Ecto neural progenitor cell (in vitro differentiated cells): ENCODE results near the gene KCNK2.

Experiments
- DNase-seq: peaks from one replicate; pipeline ENCODE4 v3.0.0-alpha.2; 2018; ENCODE audit warnings: low spot score

KCNK2 gene, protein sequence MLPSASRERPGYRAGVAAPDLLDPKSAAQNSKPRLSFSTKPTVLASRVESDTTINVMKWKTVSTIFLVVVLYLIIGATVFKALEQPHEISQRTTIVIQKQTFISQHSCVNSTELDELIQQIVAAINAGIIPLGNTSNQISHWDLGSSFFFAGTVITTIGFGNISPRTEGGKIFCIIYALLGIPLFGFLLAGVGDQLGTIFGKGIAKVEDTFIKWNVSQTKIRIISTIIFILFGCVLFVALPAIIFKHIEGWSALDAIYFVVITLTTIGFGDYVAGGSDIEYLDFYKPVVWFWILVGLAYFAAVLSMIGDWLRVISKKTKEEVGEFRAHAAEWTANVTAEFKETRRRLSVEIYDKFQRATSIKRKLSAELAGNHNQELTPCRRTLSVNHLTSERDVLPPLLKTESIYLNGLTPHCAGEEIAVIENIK

DNA sequence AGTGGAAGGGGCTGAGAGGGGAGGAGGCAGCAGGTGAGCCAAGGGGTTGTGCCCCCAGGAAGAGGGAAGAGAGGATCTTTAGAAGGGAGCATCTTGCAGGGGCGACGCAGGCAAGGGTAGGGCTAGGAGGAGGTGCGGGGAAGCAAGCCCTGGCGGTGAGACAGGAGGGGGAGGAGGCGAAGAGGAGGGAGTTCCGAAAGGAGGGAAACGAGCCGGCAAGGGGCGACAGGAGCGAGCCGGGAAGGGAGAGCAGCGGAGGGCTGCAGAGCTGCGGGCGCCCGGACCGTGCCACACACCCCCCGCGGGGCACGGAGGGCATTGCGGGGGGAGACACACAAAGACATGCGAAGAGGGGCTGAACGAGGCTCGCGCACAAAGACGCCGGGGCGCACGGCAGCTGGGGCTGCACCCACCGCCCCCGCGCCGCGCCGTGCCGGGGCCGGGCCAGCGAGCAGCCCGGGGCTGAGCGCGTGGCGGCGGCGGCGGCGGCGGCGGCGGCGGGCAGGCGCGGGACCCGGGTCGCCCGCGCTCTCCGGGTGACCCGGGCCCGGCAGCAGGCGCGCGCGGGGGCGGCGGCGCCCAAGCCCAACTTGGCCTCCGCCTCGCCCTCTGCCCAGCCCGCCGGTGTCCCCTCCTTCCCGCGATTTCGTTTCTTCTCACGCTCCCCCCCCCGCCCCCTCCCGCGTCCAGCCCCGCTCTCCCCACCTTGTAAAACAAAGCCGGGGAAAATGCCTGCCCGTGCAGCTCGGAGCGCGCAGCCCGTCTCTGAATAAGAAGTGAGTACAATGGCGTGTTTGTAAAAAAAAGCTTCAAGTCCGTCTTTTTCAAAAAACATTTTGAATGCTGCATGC lies at the start of gene KCNK2:
Gene KCNK2, plus strand, starts transcription at position 206 of the 851 bp plus-strand sequence. CDS start 649 bp downstream, outside the sequence.
- peak; percentile 71 for DNase-seq

DNA sequence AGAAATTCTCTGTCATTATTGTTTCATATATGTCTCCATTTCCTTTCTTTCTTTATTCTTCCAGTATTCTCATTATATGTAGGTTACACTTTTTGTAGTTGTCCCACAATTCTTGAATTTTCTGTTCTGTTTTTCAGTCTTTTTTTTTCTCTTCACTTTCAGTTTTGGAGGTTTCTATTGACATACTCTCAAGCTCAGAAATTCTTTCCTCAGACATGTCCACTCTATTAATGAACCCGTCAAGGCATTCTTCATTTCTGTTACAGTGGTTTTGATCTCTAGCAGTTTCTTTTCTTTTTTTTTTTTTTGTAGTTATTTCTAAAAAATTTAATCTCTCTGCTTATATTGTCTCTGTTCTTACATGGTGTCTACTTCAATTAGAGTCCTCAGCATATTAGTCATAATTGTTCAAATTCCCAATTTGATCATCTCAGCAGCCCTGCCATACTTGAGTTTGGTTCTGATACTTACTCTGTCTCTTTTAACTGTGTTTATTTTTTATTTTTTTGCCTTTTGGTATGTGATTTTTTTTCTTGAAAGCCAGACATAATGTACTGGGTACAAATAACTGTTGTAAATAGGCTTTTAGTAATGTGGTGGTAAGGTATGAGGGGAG lies 49.5 kb upstream of the KCNK2 start:
- no peak for DNase-seq

DNA sequence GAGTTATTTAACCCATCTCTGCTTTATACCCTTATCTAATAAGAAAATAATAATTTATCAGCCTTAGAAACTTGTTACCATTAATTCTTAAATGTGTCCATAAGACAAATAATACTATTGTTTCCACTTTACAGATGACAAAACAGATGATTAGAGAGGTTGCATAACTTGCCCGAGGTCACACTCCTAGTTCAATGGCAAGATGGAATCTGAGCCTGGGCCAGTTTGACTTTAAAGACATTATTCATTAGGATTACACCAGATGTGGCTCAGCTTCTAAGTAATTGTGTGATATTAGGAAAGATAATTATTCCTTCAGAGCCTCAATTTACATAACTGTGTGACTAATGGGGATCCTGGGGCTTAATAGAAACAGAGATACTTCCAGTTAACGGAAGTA lies 42.3 kb upstream of the KCNK2 start:
- DNase-seq: no peak

DNA sequence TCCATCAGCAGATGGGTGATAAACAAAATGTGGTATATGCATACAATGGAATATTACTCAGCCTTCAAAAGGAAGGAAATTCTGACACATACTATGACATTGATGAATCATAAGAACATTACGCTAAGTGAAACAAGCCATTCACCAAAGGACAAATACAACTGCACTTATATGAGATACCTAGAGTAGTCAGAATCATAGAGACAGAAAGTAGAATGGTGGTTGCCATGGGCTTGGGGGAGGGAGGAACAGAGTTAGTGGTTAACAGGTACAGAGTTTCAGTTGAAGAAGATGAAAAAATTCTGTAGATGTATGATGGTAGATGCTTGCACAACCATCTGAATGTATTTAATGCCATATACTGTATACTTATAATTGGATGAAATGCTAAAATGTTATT lies 39.1 kb upstream of the KCNK2 start:
- DNase-seq: no peak

DNA sequence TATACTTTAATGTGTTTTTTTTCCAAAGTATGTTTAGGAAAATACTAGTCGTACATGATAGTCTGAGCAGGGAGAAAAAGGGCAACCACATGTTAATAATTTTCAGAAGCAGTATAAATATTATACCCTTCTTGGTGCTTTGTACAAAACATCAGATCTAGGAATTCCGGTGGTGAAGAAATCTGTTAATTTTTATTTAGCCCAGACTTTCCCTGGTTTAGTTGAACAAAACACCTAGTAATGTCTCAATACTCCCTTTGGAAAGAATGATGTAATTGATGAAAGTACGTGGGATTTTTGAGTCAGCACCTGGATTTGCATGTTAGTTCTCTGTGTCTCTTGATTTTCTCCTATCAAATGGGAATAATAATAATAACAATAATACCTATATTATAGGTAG lies 38.4 kb upstream of the KCNK2 start:
- no peak for DNase-seq

DNA sequence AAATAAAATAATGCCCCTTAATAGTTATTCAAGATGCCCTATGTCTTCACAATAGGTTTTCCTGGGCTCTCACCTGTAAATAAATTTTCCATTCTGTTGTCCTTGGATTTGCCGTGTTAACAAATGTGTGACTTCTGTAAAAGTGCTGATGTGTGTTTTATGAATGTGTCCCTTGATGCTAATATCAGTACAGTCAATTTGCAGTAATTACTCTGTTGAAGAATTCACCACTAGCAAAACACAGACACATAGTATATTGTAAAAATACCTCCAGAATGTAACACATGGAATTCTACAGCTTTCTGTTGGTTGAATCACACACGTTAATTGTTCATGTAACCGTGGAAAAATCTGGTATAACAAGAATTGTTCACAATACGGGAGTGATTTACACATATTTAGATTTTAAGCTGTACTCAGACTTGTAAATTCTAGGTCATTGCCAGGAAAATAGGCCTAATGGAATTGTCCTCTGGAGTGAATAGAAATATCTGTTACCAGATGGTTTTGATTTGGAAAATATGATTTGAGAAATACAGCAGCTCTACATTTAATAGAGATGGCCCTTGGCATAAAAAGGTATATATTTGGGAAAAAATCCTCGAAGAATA lies 36.7 kb upstream of the KCNK2 start:
- DNase-seq: no peak

DNA sequence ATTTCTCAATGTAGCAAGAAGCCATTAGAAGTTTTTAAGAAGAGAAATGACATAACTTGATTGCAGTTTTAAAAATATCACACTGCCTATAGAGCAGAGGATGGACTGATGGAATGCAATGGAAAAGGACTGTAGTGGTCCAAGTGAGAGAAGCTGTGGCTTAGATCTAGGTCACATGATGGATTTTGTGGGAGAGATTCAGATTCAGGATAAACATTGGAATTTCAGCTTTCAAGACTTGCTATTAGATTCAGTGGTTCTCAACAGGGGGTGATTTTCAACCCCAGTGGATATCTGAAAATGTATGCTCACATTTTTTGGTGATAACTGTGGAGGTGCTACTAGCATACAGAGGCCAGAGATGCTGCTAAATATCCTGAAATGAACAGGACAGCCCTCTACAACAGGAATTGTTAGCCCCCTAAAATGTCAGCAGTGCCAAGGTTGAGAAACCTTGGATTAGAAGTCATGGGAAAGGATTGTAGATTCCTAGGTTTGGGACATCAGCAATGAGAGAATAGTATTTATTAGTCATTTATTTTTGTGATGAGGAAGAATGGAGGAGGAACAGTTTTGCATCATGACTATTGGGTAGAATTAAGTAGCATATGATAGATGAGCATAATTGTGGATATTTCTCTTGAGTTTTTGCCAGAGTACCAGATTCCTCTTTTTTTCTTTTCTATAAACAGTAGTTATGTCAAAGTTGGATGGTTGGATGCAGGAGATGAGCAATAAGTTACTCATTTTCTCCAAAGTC lies 30.1 kb upstream of the KCNK2 start:
- no peak for DNase-seq

DNA sequence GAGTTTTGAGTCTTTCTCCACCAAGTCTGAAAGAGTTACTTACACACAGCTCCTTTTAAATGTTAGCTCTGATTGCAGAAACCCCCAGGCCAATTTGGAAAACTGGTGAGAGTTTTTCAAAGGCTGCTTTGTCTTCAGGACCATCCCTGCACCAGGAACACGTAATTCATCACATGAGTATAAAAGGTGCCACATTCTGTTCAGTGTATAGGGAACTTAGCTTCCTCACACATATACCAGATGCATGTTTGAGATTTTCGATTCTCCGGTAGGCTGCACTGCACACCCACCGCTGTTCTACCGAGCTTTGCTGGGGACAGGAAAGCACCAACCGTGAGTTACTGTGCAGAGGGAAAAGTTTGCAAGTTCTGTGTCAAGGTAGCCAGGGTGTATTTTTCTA lies 28.3 kb upstream of the KCNK2 start:
- no peak for DNase-seq

DNA sequence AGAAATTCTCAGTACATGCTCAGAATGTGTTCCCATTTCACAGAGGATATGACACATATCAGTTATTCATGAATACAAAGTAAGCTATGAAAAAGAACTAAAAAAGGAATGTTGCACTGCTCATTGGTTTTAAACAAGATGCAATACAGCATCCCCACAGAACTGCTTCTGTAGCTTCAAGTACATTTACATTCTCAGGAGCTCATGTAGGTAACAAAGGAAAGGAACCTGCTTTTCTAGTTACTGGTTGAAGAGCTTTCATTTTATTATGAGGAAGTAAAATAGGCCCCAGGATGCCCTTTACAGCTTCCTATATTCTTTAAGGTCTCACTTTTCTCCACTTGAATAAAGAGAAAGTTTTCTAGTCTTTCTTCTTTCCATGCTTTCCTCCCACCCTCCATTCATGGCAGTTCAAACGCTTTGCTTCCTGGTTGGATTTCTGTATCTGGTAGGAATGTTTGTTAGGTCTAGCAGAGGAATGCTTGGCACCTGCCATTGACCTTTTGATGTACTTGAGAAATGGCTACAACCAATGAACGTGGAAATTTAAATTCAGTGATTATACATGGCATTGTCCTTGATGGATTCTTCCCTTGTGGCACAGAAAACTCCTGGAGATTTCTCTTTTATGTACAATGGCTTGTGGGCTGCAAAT lies 27.1 kb upstream of the KCNK2 start:
- DNase-seq: no peak

DNA sequence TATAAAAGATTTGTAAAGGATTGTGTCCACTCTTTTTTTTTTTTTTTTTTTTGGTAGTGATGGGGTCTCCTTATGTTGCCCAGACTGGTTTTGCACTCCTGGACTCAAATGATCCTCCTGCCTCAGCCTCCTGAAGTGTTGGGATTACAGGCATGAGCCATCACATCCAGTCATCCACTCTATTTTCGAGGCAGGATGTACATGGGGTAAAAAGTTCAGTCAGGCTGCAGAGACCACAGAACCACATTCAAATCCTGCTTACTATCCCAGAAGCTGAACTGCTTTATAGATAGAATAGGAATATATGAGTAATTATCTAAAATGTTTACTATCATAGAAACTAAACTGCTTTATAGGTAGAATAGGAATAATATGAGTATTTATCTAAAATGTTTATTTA lies 26.0 kb upstream of the KCNK2 start:
- DNase-seq: no peak

DNA sequence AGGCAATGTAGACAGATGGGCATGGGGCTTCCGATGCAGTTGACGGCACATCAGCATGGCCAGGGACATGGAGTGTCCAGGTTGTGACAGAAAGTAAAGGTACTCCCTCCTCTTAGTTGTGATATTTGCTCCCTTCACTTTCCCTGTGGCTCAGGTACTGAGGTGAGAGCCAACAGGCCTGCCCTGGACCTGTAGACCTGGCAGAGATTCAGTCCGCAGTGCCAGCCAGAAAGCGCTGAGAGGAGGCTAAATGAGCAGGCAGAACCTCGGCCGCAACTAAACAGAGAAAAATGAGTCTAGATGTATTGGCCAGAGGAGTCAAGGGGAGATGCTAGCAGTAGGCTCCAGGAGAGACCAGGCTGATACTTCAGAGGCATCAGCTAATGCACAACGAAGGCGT lies 22.6 kb upstream of the KCNK2 start:
- no peak for DNase-seq

DNA sequence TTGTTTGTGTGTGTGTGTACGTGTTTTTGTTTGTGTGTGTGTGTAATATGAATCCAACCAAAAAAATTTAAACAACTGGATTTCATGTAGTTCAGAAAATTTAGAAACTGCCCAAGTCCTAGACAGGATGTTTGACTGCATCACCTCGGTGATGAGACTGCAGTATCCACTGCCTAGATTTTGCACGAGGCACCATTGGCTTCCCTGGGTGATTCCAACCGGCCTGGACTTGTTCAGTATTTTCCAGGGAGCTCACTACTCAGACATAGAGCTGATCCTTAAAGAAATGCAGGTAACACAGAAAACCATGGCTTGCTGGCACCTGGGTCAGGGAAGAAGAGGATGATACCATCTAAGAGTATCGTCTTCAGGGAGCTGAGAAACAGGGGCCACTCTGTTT lies 18.2 kb upstream of the KCNK2 start:
- no peak for DNase-seq

DNA sequence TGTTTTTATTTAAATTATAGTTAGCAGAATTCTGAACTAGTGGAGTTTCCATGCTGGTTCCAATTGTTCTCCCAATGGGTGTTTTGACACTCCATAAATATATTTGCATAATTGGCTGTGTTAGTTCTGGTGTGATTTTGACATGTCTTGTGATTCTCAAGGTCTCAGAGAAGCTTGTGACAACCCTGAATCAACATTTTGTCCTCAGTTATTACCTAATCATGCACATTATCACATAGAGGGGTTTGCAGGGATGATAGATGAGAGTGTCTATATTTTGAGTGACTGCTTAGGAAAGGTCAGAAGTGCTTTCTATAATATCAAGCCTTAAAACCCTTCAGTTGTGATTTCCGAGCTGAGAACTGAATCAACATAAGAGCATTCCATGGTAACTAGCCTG lies 11.5 kb upstream of the KCNK2 start:
- DNase-seq: no peak

DNA sequence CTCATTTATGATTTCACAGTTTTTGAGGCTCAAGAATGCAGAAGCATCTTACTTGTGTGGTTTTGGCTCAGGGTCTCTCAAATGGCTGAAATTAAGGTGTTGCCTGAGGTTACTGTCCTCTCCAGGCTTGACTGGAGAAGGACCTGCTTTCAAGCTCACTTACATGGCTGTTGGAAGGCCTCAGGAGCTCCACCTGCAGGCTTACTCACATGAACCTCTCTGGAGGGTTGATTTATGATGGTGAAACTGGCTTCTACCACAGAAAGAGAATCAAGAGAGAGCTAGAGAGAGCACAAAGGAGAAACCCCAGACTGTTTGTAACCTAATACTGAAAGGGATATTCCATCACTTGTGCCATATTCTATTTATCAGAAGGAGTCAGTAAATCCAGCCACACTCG lies 6.2 kb upstream of the KCNK2 start:
- no peak for DNase-seq

DNA sequence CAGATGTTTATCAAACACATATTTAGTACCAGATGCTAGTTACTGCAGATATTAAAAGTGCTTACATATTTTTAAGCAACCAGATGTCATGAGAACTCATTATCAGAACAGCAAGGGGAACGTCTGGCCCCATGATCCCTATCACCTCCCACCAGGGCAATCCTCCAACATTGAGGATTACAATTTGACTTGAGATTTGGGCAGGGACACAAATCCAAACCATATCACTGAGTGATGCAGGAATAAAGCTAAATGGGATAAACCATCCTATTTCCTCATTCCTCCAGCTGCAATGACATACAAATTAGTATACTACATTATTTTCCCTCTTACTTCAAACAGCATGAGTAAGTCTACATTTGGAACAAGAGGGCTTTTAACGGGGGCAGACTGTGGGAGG lies 3.1 kb upstream of the KCNK2 start:
- no peak for DNase-seq

DNA sequence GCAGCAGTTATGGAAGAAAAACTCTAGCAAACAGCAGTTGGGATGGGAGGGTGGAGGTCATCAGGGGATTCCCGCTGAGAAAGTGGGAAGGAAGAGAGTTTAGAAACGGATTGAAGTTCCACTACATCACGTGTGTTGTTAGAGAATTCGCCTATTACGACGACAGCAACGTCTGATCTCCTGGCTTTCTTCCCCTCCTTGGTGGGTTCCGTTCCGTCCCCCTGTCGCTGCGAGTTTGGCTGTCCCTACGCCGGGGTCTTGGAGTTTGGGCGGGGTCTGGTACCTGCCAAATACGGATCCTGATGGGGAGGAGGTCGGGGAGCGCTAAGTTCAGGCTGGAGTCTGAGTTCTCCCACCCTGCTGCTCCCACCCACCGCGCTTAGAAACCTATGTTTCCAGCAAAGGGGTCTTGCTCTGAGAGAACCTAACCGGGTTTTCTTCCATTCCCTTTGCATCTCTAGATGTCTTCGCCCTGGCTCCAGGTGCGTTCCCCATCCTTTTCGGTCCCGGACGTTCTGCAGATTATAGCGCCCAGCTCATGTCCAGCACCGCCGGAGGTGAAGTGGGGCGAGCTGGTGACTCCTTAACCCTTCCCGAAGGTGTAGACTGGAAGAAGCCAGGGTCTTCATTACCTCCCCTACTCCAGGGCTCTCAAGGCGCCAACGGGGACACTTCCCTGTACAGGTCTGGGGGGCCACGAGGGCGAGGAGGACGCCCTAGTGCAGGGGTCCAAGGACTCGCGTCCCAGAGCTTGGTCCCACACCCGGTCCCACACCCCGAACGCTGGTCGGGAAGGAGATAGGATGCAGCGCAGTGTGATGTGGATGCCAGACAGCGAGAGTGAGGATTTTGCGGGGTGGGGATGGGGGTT lies 641 bp upstream of the KCNK2 start:
- DNase-seq: peak; percentile 54

DNA sequence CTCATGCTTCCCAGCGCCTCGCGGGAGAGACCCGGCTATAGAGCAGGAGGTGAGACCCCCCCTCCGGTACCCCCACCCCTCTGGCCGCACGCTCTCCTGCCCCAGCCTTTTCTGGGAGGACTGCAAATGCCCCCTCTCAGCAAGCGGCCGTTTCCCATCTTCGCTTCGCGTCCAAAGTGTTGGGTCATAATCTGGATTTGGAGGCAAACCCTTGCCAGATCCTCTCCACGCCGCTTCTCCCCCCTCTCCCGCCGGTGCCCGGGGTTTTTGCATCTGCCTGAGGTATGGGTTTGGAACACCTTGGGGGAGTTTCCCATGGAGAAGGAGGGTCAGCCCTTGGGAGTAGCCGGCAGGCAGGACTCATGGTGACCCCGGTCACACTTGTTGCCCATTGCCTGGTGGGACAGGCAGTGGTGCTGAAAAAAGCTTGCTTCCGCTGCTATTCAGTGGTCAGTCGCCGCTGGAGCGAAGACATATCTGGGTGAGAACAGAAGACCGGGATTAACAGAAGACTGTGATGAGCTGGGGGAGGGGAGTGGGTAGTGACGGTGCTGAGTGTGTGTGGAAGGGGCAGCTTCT lies 935 bp downstream of the KCNK2 start:
- DNase-seq: peak; percentile 68

DNA sequence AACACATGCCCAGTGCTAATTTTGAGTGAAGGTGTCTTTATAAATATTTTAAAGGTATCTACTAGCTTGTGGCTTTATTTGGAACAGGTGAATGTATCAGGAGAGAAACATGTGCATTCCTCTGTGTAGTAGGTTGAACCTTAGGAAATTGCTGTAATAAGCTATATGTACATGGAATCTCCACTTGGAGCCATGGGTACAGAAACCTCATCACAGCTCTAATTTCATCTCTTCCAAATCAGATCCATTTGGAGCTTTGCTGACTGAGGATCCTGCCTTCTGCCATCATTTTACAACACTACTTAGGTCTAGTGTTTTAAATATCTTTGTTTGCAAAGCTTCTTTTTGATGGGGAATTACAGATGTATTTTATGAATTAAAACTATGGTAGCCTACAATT lies 2.1 kb downstream of the KCNK2 start:
- no peak for DNase-seq

DNA sequence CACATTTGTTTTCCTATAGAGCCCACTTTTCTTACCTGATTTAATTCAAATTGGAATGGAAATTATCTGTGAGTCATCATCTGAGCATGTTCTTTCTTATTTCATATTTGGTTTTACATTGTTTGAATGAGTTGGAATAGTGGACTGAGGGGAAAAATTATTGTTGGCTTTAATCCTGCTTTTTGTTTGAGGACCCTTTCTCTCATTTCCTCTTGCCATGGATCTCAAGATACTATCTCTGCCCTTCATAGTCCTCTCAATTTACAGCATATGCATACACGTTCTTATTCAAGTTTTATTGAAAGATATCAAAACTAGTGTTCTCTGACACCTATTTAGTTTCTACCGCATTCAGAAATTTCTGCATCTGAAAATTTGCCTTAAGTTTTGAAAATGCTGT lies 5.1 kb downstream of the KCNK2 start:
- no peak for DNase-seq

DNA sequence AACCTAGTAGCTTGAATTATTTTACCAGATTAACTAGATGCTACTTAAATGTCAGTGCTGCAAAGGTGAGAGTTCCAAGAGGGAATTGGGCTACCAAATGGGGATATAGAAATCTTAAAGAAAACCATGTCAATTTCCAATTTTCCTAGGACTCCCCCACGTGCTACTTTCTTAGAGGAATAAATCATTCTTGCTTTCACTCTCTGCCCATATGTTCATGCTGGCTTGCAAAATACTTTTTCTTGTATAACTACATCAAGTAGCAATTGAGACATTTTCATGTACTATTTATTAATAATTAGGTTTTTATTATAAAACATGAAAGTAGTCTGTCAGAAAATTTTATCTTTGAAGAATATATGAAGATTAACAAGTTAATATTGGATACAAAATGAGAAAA lies 11.8 kb downstream of the KCNK2 start:
- no peak for DNase-seq
